ENCODE data around the gene SKAP2.

DNA sequence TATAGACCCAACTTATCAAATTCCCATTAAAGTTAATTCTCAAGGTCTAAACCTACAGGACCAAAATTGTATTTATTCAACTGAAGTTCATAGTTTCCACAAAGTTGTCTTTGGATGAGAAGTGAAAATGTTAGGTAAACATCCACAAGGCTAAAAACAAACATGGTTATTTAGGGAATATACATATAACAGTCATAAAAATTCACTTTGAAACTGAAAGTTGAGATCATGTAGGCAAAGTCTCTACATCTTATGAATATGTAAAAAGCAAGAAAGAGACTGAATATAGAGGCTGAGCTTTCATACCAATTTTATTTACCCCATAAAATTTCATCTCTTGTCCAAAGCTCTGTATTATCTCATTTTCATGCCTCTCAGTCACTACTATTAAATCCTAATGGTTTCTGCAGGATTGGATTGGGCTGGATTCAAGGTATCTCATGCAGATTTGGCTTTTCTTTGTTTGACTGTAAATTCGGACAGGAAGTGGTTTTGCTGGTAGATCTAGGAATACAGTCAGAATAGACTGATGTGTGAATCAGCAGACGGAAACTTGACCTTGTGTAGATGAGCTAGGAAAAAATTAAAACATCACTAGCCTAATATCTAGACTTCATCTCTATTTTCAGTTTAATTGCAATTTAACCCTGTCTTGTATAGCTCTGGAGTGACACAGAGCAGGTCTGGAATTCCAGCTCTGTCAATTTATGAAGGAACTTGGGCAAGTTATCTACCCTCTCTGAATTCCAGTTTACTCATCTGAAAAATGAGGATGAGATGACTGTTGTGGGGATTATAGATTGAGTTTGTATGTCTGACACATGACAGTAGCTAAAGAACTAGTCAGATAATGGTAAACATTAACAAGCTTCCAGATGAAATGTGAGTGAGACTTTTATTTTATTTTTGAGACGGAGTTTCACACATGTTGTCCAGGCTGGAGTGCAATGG lies 27.3 kb upstream of the SKAP2 start:
- TF ChIP-seq EZH2 (IDR thresholded peaks at IDR 0.05; ENCODE audit: low read length) = no peak
- TF ChIP-seq, protein P1, sequence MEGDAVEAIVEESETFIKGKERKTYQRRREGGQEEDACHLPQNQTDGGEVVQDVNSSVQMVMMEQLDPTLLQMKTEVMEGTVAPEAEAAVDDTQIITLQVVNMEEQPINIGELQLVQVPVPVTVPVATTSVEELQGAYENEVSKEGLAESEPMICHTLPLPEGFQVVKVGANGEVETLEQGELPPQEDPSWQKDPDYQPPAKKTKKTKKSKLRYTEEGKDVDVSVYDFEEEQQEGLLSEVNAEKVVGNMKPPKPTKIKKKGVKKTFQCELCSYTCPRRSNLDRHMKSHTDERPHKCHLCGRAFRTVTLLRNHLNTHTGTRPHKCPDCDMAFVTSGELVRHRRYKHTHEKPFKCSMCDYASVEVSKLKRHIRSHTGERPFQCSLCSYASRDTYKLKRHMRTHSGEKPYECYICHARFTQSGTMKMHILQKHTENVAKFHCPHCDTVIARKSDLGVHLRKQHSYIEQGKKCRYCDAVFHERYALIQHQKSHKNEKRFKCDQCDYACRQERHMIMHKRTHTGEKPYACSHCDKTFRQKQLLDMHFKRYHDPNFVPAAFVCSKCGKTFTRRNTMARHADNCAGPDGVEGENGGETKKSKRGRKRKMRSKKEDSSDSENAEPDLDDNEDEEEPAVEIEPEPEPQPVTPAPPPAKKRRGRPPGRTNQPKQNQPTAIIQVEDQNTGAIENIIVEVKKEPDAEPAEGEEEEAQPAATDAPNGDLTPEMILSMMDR (optimal IDR thresholded peaks at IDR 0.05 in 1 of 3, IDR thresholded peaks at IDR 0.05 in 1 of 3, conservative IDR thresholded peaks at IDR 0.05 in 1 of 3; ENCODE audit: extremely low read depth in 1 of 3, insufficient read depth in 2 of 3, low read length in 3 of 3) = no peak

All from keratinocyte (primary cell).